Stimulated activated CD8-positive, alpha-beta memory T cell treated with anti-CD3 and anti-CD28 coated beads, Interleukin-15, amount 100 ng/mL, for 48 hours (primary cell): ENCODE measurements around the gene GTF2I.
"Not testable (repeated sequence)": the region's sequence is repeated elsewhere in the genome, so short reads cannot be mapped to it uniquely, and the experiment has no call there.

Experiments
- DNase-seq, 2 donors: peaks; one replicate each; pipeline ENCODE4 v3.0.0-alpha.2; 2020; ENCODE audit warnings: low read depth in 2 of 2

GTF2I gene

GRCh38 chr7:74713567-74713966 is 56.0 kb downstream of the GTF2I start:
- no peak for DNase-seq

- DNase-seq, result no peak
These were observed 60.4 kb downstream of the GTF2I start for GRCh38 chr7:74717889-74718288.

GRCh38 chr7:74718336-74718735 is 60.8 kb downstream of the GTF2I start:
- no peak for DNase-seq

GRCh38 chr7:74722153-74722552 is 64.6 kb downstream of the GTF2I start:
- no peak for DNase-seq

- no peak for DNase-seq
These were observed 68.3 kb downstream of the GTF2I start for GRCh38 chr7:74725840-74726239.

GRCh38 chr7:74726309-74727101 is 69.0 kb downstream of the GTF2I start:
- DNase-seq, result no peak

- DNase-seq, result not testable (repeated sequence)
These were observed 71.2 kb downstream of the GTF2I start for GRCh38 chr7:74728686-74729085.

- DNase-seq, result not testable (repeated sequence)
These were observed 72.7 kb downstream of the GTF2I start for GRCh38 chr7:74730186-74730585.

GRCh38 chr7:74739974-74740703 is 82.6 kb downstream of the GTF2I start:
- DNase-seq, result not testable (repeated sequence)

GRCh38 chr7:74743936-74744557 is 86.5 kb downstream of the GTF2I start:
- not testable (repeated sequence) for DNase-seq

- not testable (repeated sequence) for DNase-seq
These were observed 96.5 kb downstream of the GTF2I start for GRCh38 chr7:74753921-74754482.

- not testable (repeated sequence) for DNase-seq
These were observed 99.2 kb downstream of the GTF2I start for GRCh38 chr7:74756673-74757072.

- not testable (repeated sequence) for DNase-seq
These were observed 100.8 kb downstream of the GTF2I start for GRCh38 chr7:74758268-74758667.

GRCh38 chr7:74758982-74759381 is 101.5 kb downstream of the GTF2I start:
- DNase-seq, result not testable (repeated sequence)

- DNase-seq, result not testable (repeated sequence)
These were observed 107.8 kb downstream of the GTF2I start for GRCh38 chr7:74765205-74765918.

GRCh38 chr7:74766509-74766908 is 109.0 kb downstream of the GTF2I start:
- not testable (repeated sequence) for DNase-seq

- not testable (repeated sequence) for DNase-seq
These were observed 109.5 kb downstream of the GTF2I start for GRCh38 chr7:74766991-74767390.

GRCh38 chr7:74770062-74770461 is 112.5 kb downstream of the GTF2I start:
- DNase-seq, result not testable (repeated sequence)

- DNase-seq, result not testable (repeated sequence)
These were observed 114.6 kb downstream of the GTF2I start for GRCh38 chr7:74772093-74772492.

GRCh38 chr7:74773760-74774750 is 116.5 kb downstream of the GTF2I start, which contains the start of gene NCF1:
Gene NCF1, plus strand, starts transcription at chr7:74774011. Its CDS starts 21 bp downstream, at chr7:74774032.
- DNase-seq, result not testable (repeated sequence)
